ENCODE data around the gene SUB1. TPM values are rescaled to one million over a fixed set of nuclear protein-coding genes. Genes with fewer than 3 reads are reported as not detected.

Gene SUB1
- total RNA-seq, 1 donor = 115 TPM

DNA sequence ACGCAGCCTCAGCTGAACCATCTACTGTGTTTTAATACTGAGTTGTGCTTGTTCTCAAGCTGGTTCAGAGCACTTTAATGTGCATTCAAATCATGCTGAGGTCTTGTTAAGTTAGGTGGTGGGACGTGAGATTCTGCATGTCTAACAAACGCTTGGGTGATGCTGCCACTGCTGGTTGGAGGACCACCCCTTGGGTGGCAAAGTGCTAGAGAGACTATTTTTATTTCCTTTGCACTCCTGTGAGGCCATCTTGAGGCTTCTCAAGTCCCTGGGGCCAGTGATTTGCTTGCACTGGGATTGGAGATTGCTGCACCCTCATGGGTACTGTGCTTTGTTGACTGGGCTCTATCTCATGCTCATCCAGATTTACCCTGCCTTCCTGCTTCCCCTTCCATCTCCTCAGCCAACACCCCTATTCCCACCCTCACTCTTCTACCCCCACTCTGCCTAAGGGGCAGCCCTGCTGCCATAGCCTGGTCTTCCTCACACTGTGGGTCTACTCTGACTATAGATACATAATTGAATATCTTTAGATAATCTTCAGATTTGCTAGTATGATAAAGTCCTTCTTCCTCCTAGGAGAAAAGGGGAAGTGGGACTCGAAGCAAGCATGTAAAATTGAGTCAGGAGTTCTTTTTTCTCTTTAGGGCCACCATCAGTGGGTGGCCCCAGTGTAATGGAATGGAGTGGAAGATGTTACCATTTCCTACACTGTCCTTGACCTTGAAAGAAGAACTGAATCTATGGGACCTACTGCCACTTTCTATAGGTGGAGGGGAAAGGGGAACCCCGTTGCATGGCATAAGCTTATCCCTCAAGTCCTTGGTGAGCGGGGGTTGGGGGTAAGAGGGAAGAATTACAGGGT lies 45.1 kb upstream of the SUB1 start:
- no peaks in the 10 kb centered on the region for H3K9me3 ChIP-seq (ENCODE audit: low read depth, low read length)
- no peaks in the 10 kb centered on the region for H3K36me3 ChIP-seq (ENCODE audit: insufficient read depth, low read length)
- H3K4me1 ChIP-seq (ENCODE audit: insufficient read depth, low read length) = peaks cover 4% of the 10 kb centered on the region
- no peaks in the 10 kb centered on the region for H3K27me3 ChIP-seq (ENCODE audit: insufficient read depth, low read length)
- H4K20me1 ChIP-seq (ENCODE audit: insufficient read depth, low read length) = no peaks in the 10 kb centered on the region
- H3K4me2 ChIP-seq (ENCODE audit: insufficient read depth, low read length) = no peak overlapping the region
- no peak for DNase-seq (ENCODE audit: insufficient read length, low spot score, missing footprints)
- no peak overlapping the region for H3K4me3 ChIP-seq (ENCODE audit: insufficient read depth, low read length)
- H2AFZ ChIP-seq (ENCODE audit: low read length) = no peak overlapping the region
- no peak overlapping the region for H3K27ac ChIP-seq (ENCODE audit: low read depth, low read length)
- no peaks in the 10 kb centered on the region for H3K79me2 ChIP-seq (ENCODE audit: insufficient read depth, low read length)
- TF ChIP-seq, protein P1, sequence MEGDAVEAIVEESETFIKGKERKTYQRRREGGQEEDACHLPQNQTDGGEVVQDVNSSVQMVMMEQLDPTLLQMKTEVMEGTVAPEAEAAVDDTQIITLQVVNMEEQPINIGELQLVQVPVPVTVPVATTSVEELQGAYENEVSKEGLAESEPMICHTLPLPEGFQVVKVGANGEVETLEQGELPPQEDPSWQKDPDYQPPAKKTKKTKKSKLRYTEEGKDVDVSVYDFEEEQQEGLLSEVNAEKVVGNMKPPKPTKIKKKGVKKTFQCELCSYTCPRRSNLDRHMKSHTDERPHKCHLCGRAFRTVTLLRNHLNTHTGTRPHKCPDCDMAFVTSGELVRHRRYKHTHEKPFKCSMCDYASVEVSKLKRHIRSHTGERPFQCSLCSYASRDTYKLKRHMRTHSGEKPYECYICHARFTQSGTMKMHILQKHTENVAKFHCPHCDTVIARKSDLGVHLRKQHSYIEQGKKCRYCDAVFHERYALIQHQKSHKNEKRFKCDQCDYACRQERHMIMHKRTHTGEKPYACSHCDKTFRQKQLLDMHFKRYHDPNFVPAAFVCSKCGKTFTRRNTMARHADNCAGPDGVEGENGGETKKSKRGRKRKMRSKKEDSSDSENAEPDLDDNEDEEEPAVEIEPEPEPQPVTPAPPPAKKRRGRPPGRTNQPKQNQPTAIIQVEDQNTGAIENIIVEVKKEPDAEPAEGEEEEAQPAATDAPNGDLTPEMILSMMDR (IDR thresholded peaks at IDR 0.05; ENCODE audit: extremely low read depth, low read depth, low read length) = no peak

DNA sequence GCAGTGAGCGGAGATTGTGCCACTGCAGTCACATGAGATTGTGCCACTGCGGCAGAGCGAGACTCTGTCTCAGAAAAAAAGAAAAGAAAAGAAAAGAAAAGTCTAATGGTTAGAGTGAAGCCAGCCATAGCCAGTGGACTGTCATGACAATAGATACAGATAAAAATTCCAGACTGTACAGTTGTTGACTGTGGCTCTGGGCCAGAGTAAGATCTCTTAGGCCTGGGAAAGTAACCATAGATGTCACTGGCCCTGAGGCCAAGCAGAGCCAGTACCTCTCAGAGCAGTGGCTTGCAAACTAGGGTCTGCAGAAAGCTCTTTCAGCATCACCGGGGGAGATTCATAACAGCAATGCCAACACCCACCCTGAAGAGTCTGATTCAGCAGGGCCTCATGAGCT lies 44.1 kb upstream of the SUB1 start:
- Histone ChIP-seq H4K20me1 (ENCODE audit: insufficient read depth, low read length) (no peaks in the 10 kb centered on the region), H3K4me2 (ENCODE audit: insufficient read depth, low read length) (no peak overlapping the region), H3K79me2 (ENCODE audit: insufficient read depth, low read length) (no peaks in the 10 kb centered on the region), H3K4me1 (ENCODE audit: insufficient read depth, low read length) (peaks cover 4% of the 10 kb centered on the region), H3K27ac (ENCODE audit: low read depth, low read length) (no peak overlapping the region), H3K9me3 (ENCODE audit: low read depth, low read length) (no peaks in the 10 kb centered on the region), H3K27me3 (ENCODE audit: insufficient read depth, low read length) (no peaks in the 10 kb centered on the region), H3K4me3 (ENCODE audit: insufficient read depth, low read length) (no peak overlapping the region), H2AFZ (ENCODE audit: low read length) (no peak overlapping the region), H3K36me3 (ENCODE audit: insufficient read depth, low read length) (no peaks in the 10 kb centered on the region)
- TF ChIP-seq, protein P1 (IDR thresholded peaks at IDR 0.05; ENCODE audit: extremely low read depth, low read depth, low read length) = no peak
- DNase-seq (ENCODE audit: insufficient read length, low spot score, missing footprints) = no peak

DNA sequence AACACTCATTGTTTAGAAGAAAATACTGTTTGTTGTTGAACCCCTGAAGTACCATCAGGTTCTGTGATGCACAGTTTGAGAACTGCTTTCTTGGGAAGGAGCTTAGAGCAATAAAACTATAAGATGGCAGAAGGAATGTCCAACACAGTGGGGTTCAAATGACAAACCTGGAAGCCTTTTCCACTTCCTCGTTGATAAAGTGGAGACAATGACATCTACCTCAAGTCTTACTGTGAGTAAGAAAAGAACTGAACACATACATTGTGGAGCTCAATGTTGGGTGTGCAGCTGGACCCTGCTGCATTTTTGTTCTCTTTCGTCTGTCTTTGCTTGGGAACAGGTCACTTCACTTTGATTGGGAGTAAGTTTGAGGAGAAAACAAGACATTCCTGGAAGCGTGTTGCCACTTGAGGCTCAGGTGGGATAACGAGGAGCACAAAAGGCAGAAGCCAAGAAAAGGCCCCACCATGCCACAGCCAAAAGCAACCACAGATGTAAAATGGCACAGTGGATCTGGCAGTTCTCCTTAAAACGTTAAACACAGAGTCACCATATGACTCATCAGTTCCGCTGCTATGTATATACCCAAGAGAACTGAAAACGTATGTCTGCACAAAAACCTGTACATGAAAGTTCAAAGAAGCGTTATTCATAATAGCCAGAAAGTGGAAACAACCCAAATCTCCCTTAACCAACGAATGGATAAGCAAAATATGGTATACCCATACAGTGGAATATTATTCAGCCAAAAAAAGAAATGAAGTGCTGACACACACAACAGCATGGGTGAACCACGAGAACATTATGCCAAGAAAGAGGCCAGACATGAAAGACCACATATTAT lies 42.9 kb upstream of the SUB1 start:
- TF ChIP-seq, protein P1 (IDR thresholded peaks at IDR 0.05; ENCODE audit: extremely low read depth, low read depth, low read length) = no peak
- Histone ChIP-seq H3K4me1 (ENCODE audit: insufficient read depth, low read length) (peaks cover 2% of the 10 kb centered on the region), H3K9me3 (ENCODE audit: low read depth, low read length) (no peaks in the 10 kb centered on the region), H3K4me2 (ENCODE audit: insufficient read depth, low read length) (no peak overlapping the region), H3K27ac (ENCODE audit: low read depth, low read length) (no peak overlapping the region), H3K79me2 (ENCODE audit: insufficient read depth, low read length) (no peaks in the 10 kb centered on the region), H3K4me3 (ENCODE audit: insufficient read depth, low read length) (no peak overlapping the region), H2AFZ (ENCODE audit: low read length) (no peak overlapping the region), H3K36me3 (ENCODE audit: insufficient read depth, low read length) (no peaks in the 10 kb centered on the region), H3K27me3 (ENCODE audit: insufficient read depth, low read length) (no peaks in the 10 kb centered on the region), H4K20me1 (ENCODE audit: insufficient read depth, low read length) (no peaks in the 10 kb centered on the region)
- DNase-seq (ENCODE audit: insufficient read length, low spot score, missing footprints) = peak; percentile 31

DNA sequence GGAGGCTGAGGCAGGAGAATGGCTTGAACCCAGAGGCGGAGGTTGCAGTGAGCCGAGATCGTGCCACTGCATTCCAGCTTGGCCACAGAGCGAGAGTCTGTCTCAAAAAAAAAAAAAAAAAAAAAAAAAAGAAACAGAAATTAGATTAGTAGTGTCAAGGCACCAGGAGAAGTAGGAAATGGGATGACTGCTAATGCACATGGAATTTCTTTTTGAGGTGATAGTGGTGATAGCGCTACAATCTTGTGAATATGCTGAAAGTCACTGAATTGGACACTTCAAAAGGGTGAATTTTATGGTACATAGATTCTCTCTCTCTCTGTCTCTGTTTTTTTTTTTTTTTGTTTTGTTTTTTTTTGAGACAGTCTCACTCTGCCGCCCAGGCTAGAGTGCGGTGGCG lies 42.1 kb upstream of the SUB1 start:
- DNase-seq (ENCODE audit: insufficient read length, low spot score, missing footprints) = no peak
- no peak overlapping the region for H3K27ac ChIP-seq (ENCODE audit: low read depth, low read length)
- H3K9me3 ChIP-seq (ENCODE audit: low read depth, low read length) = no peaks in the 10 kb centered on the region
- no peaks in the 10 kb centered on the region for H3K79me2 ChIP-seq (ENCODE audit: insufficient read depth, low read length)
- H3K27me3 ChIP-seq (ENCODE audit: insufficient read depth, low read length) = no peaks in the 10 kb centered on the region
- H3K36me3 ChIP-seq (ENCODE audit: insufficient read depth, low read length) = no peaks in the 10 kb centered on the region
- H2AFZ ChIP-seq (ENCODE audit: low read length) = no peak overlapping the region
- no peaks in the 10 kb centered on the region for H4K20me1 ChIP-seq (ENCODE audit: insufficient read depth, low read length)
- TF ChIP-seq, protein P1 (IDR thresholded peaks at IDR 0.05; ENCODE audit: extremely low read depth, low read depth, low read length) = no peak
- no peak overlapping the region for H3K4me3 ChIP-seq (ENCODE audit: insufficient read depth, low read length)
- H3K4me2 ChIP-seq (ENCODE audit: insufficient read depth, low read length) = no peak overlapping the region
- no peaks in the 10 kb centered on the region for H3K4me1 ChIP-seq (ENCODE audit: insufficient read depth, low read length)
